Skeletal muscle satellite cell (primary cell): ENCODE results near the gene POU6F2.
"Not testable (repeated sequence)": the region's sequence is repeated elsewhere in the genome, so short reads cannot be mapped to it uniquely, and the experiment has no call there.

Source experiments
- H3K27me3 ChIP-seq: 2 replicates; pipeline ENCODE4 v1.7.0; 2013; ENCODE audit warnings: low read length; ENCODE audit not compliant: control insufficient read depth, insufficient read depth
- H3K36me3 ChIP-seq: 2 replicates; pipeline ENCODE4 v1.7.0; 2013; ENCODE audit warnings: mild to moderate bottlenecking, control low read depth, low read length; ENCODE audit not compliant: insufficient read depth
- H3K4me1 ChIP-seq: 2 replicates; pipeline ENCODE4 v1.7.0; 2013; ENCODE audit warnings: low read length; ENCODE audit not compliant: control insufficient read depth, insufficient read depth
- H3K4me2 ChIP-seq: 2 replicates; pipeline ENCODE4 v1.7.0; 2013; ENCODE audit warnings: mild to moderate bottlenecking, low read length
- H3K4me3 ChIP-seq: 2 replicates; pipeline ENCODE4 v1.7.0; 2013; ENCODE audit warnings: low read length
- H3K9ac ChIP-seq: 2 replicates; pipeline ENCODE4 v1.7.0; 2013; ENCODE audit warnings: mild to moderate bottlenecking, low read depth, low read length, moderate library complexity
- H3K9me3 ChIP-seq: replicated peaks from 2 replicates; pipeline ENCODE4 v1.7.0; 2013; ENCODE audit warnings: mild to moderate bottlenecking, control low read depth, low read length

POU6F2 gene

DNA sequence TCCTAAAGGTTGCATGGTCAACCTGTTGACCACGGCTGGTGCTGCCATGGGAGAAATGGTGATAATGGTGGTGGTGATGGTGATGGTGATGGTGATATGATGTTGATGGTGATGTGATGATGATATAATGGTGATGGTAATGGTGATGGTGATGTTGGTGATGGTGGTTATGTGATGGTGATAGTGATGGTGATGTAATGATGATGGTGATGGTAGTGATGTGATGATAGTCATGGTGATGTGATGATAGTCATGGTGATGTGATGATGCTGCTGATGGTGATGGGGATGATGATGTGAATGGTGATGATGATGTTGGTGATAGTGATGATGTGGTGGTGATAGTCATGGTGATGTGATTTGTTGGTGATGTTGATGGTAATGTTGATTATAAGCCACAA lies 23.9 kb downstream of the POU6F2 start:
- H3K9ac ChIP-seq: no peak overlapping the region
- H3K4me2 ChIP-seq: no peak overlapping the region
- H3K9me3 ChIP-seq: no peaks in the 10 kb centered on the region
- peaks cover under 1% of the 10 kb centered on the region for H3K27me3 ChIP-seq
- no peaks in the 10 kb centered on the region for H3K36me3 ChIP-seq
- no peak overlapping the region for H3K4me3 ChIP-seq
- H3K4me1 ChIP-seq: no peaks in the 10 kb centered on the region

DNA sequence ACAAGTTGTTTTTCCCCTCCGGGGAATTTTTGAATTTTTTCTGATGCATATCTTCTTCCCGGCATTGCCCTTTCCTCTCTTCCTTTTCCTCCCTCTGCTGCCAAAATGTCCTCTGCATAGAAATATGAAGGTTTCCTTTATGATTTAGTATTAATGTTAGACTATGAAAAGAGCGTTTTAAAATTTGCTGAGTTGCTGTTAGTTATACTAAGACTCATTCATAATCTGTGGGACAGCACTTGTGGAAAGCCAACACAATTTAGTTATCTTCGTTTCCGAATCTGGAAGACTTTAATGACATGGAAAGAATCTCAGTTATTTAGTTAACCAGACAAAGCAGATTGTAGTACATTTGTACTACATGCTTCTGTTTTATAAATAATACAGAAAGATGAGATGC lies 25.0 kb downstream of the POU6F2 start:
- Histone ChIP-seq H3K27me3 (no peaks in the 10 kb centered on the region), H3K9ac (no peak overlapping the region), H3K4me2 (no peak overlapping the region), H3K4me1 (no peaks in the 10 kb centered on the region), H3K9me3 (no peaks in the 10 kb centered on the region), H3K36me3 (no peaks in the 10 kb centered on the region), H3K4me3 (no peak overlapping the region)

DNA sequence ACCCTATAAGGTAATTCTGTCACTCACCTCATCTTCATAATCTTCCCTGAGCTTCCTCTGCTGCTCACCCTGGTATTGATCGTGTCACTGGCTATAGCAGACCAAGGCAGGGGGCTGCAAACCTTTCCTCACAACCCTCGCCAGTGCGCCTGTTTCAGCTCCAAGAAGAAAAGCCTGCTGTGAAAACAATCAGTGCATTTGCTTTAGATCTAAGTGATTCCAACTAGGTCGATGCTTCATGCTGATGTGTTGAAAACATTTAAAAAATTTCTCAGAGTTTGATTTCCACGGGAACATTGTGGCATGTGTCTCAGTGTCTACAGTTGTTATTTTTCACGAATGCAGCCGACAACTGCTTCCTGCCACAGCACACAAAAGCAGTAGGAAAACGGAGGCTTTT lies 27.3 kb downstream of the POU6F2 start:
- H3K36me3 ChIP-seq: no peaks in the 10 kb centered on the region
- H3K27me3 ChIP-seq: no peaks in the 10 kb centered on the region
- H3K4me3 ChIP-seq: no peak overlapping the region
- H3K4me1 ChIP-seq: no peaks in the 10 kb centered on the region
- H3K9me3 ChIP-seq: no peaks in the 10 kb centered on the region
- H3K4me2 ChIP-seq: no peak overlapping the region
- H3K9ac ChIP-seq: no peak overlapping the region

DNA sequence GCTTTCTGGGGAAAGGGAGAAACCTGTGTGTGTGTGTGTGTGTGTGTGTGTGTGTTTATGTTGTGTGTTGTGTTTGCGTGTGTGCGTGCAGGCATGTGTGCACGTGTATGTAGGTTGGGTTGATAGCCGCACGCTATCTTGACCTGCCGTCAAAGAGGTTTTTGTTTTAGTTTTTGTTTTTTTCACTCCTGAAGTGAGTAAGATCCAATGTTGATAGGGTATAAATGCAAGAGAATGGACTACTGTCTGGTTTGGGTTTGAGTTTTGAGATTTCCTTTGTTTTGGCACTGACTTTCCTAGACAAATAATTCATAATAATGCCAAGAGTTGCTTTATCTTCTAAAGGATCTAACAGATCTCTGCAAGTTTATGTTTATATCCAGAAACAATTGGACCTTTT lies 27.8 kb downstream of the POU6F2 start:
- no peaks in the 10 kb centered on the region for H3K9me3 ChIP-seq
- H3K4me2 ChIP-seq: no peak overlapping the region
- no peak overlapping the region for H3K4me3 ChIP-seq

DNA sequence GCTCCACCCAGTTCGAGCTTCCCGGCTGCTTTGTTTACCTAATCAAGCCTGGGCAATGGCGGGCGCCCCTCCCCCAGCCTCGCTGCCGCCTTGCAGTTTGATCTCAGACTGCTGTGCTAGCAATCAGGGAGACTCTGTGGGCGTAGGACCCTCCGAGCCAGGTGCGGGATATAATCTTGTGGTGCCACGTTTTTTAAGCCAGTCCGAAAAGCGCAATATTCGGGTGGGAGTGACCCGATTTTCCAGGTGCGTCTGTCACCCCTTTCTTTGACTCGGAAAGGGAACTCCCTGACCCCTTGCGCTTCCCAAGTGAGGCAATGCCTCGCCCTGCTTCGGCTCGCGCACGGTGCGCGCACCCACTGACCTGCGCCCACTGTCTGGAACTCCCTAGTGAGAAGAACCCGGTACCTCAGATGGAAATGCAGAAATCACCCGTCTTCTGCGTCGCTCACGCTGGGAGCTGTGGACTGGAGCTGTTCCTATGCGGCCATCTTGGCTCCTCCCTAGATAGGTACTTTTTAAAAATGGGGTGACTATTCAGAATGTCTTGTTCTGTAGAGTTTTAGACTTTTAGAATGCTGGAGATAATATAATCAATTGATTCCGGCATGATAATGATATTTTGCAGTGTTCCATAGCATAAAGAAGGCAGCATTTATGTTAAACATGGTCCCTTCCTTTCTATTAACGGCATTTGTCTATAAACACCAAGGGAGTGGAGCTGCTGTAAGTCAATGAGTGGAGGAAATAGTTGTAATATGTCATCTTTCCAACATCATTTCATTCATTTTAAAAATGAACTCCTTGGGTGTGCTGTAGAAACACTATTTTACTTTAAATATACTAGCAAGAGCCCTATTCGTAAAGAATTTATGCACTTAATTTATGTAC lies 35.6 kb downstream of the POU6F2 start:
- H3K36me3 ChIP-seq, H3K4me3 ChIP-seq, H3K4me1 ChIP-seq, H3K9ac ChIP-seq, H3K9me3 ChIP-seq, H3K4me2 ChIP-seq, H3K27me3 ChIP-seq: not testable (repeated sequence)

More for the DNA sequence above, 27.8 kb downstream of the POU6F2 start:
- Histone ChIP-seq H3K36me3 (no peaks in the 10 kb centered on the region), H3K9ac (no peak overlapping the region), H3K27me3 (no peaks in the 10 kb centered on the region), H3K4me1 (no peaks in the 10 kb centered on the region)

DNA sequence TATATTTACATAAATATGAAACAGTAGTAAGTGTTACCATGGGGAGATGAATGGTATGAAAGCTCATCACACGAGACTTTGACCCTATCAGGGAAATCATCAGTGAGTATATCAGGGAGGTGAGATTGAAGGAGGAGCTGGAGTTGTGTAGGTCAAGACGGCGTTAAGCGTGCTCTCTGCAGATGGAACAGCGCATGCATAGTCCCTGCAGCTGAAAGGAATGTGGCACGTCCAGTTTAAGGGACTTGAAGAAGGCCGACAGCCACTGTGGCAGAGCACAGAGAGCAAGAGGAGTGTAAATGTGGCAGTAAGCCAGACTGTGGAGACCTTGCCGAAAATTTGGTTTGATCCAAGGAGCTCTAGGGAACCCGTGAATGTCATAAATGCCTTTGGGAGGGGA lies 38.9 kb downstream of the POU6F2 start:
- Histone ChIP-seq H3K9ac (no peak overlapping the region), H3K27me3 (no peaks in the 10 kb centered on the region), H3K9me3 (no peaks in the 10 kb centered on the region), H3K4me1 (no peaks in the 10 kb centered on the region), H3K36me3 (no peaks in the 10 kb centered on the region), H3K4me3 (no peak overlapping the region), H3K4me2 (no peak overlapping the region)

DNA sequence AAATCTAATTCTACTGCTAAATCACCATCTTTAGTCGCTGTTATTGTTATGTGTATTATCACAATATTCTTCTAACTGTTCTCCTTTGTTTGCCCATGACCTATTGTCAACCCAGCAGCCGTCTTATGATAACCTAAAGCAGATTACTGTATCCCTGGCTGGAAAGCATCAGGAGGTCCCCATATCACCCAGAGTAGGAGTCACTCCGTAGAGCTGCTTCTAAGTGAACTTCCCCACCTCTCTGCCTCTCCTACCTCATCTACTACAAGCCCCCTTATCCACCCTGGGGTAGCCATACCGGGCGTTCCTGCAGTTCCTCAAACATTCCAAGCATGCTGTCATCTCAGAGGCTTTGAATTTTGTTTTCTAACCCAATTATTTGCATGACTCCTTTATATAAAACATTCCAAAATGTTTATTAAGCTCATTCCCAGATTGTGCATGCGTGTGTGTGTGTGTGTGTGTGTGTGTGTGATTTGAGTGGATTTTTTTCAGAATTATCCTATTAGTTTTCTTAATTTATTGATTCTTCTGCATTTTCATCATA lies 39.7 kb downstream of the POU6F2 start:
- H3K27me3 ChIP-seq: no peaks in the 10 kb centered on the region
- H3K4me2 ChIP-seq: no peak overlapping the region
- no peaks in the 10 kb centered on the region for H3K4me1 ChIP-seq
- no peaks in the 10 kb centered on the region for H3K36me3 ChIP-seq
- H3K9me3 ChIP-seq: no peaks in the 10 kb centered on the region
- no peak overlapping the region for H3K4me3 ChIP-seq
- no peak overlapping the region for H3K9ac ChIP-seq

DNA sequence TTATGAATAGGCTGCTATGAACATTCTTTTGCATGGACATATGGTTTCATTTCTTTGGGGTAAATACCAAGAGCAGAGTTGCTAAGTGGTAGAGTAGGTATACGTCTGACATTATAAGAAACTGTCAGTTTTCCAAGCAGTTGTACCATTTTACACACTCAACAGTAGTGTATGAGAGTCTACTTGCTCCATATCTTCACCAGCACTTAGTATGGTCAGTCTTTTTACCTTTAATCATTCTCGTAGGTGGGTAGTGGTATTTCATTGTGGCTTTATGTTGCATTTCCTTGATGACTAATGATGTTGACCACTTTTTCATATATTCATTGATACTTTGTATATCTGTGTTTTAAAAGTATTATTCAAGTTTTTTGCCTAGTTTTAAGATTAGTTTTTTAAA lies 45.1 kb downstream of the POU6F2 start:
- Histone ChIP-seq H3K4me3 (no peak overlapping the region), H3K27me3 (no peaks in the 10 kb centered on the region), H3K9ac (no peak overlapping the region), H3K4me2 (no peak overlapping the region), H3K36me3 (no peaks in the 10 kb centered on the region), H3K9me3 (no peaks in the 10 kb centered on the region), H3K4me1 (no peaks in the 10 kb centered on the region)

DNA sequence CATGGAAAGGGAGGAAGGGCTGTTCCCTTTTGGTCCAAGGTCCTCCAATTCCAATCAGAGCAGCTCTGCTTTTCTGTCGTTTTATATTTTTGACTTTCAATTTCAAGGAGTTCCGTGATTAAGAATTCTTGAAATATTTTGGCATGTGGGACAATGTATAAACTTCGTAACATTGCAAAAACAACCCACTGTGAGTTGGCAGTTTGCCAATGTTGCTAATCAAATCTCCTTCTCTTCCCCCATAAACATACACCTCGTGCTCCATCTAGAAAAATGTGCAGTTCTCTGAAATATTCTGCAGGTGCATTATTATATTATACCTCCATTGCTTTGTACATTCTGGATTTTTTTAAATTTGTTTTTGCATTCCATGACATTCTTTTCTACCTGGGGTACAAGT lies 49.8 kb downstream of the POU6F2 start:
- Histone ChIP-seq H3K9me3 (no peaks in the 10 kb centered on the region), H3K4me1 (no peaks in the 10 kb centered on the region), H3K4me2 (no peak overlapping the region), H3K36me3 (no peaks in the 10 kb centered on the region), H3K9ac (no peak overlapping the region), H3K27me3 (no peaks in the 10 kb centered on the region), H3K4me3 (no peak overlapping the region)

DNA sequence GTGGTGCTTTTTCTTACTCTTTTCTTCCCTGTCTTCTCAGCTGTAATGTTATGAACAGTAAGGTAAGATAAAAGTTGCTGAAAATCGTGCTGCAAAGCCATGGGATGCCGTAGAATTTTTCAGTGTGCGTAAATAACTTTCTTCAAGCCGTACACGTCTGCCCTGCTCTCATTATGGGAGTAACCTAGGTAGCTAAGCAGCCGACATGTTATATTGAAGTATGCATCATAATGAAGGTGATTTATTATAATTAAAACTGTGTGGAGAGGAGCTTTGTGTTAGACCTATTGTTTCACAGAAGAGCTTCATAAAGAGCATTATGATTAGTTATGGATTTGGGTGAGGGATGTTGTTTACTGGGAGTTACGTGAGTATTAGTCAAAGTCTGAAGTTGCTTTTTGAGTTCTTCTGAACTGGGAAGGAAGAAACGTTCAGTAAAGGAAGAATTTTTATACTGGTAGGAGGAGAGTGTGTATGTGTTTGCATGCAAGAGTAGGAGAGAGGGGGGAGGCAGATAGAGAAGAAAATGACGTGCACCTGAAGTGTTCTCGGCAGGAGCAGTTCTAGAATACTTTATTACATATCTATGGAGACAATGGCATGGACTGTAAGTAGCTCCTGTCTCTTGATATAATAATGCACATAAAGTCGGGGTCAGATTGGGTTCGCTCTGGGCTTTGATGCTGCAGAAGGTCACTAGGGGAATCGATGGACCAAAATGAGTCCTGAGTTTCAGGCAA lies 56.3 kb downstream of the POU6F2 start:
- no peaks in the 10 kb centered on the region for H3K36me3 ChIP-seq
- H3K9me3 ChIP-seq: no peaks in the 10 kb centered on the region
- peaks cover 14% of the 10 kb centered on the region for H3K27me3 ChIP-seq
- no peaks in the 10 kb centered on the region for H3K4me1 ChIP-seq
- no peak overlapping the region for H3K4me2 ChIP-seq
- H3K9ac ChIP-seq: no peak overlapping the region
- H3K4me3 ChIP-seq: no peak overlapping the region

DNA sequence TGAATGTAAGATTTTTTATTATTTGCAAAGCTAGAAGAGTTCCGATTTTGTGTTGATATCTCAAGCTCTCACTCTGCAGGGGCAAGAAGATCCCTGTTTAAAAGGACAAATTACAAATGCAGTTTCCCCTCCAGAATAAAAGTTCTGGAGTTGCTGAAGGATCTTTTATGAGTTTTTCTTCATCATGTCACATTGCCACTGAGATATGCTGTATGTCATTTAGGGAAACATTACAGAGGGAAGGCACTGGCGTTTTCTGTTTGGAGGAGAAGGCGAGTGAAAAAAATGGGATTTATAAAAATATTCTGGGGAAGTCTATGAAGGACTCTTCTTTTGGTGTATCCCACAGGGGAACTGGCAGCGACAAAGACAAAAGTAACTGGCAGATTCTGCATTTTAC lies 57.4 kb downstream of the POU6F2 start:
- Histone ChIP-seq H3K4me2 (no peak overlapping the region), H3K4me3 (no peak overlapping the region), H3K9ac (no peak overlapping the region), H3K9me3 (no peaks in the 10 kb centered on the region), H3K4me1 (no peaks in the 10 kb centered on the region), H3K27me3 (peaks cover 14% of the 10 kb centered on the region), H3K36me3 (no peaks in the 10 kb centered on the region)
